GM21360 (cell line): ENCODE results near the gene ASCC3.
A peak's percentile ranks its signal among the peaks of the same experiment; 100 is the strongest.

Experiments
- ATAC-seq: cut with Tn5 transposase; IDR thresholded peaks from one replicate; pipeline ENCODE4 v1.9.1; 2021; ENCODE audit warnings: mild to moderate bottlenecking, moderate library complexity; ENCODE audit not compliant: unreplicated experiment

ASCC3 gene

GRCh38 chr6:100468016-100468622 lies 413.0 kb downstream of the ASCC3 start:
- no peak for ATAC-seq

GRCh38 chr6:100467129-100468015 lies 413.8 kb downstream of the ASCC3 start:
- no peak for ATAC-seq

- no peak for ATAC-seq
Measured at GRCh38 chr6:100466410-100467128, 414.6 kb downstream of the ASCC3 start.

- ATAC-seq: no peak
Measured at GRCh38 chr6:100465701-100466409, 415.3 kb downstream of the ASCC3 start.

GRCh38 chr6:100464903-100465700 lies 416.0 kb downstream of the ASCC3 start, which contains the start of gene SIM1:
SIM1 (minus strand) TSS chr6:100464921; CDS start chr6:100463468, 1,453 bp downstream.
- peak; percentile 92 for ATAC-seq

- ATAC-seq: no peak
Measured at GRCh38 chr6:100464162-100464851, 416.8 kb downstream of the ASCC3 start.

GRCh38 chr6:100463630-100464161 lies 417.4 kb downstream of the ASCC3 start:
- no peak for ATAC-seq

GRCh38 chr6:100462706-100463629 lies 418.2 kb downstream of the ASCC3 start:
- no peak for ATAC-seq

GRCh38 chr6:100461917-100462705 lies 419.0 kb downstream of the ASCC3 start:
- ATAC-seq: no peak

GRCh38 chr6:100461278-100461916 lies 419.7 kb downstream of the ASCC3 start:
- no peak for ATAC-seq

GRCh38 chr6:100460650-100461204 lies 420.4 kb downstream of the ASCC3 start:
- no peak for ATAC-seq

GRCh38 chr6:100459592-100460184 lies 421.4 kb downstream of the ASCC3 start:
- ATAC-seq: no peak

GRCh38 chr6:100458841-100459591 lies 422.1 kb downstream of the ASCC3 start:
- ATAC-seq: no peak
